D721Med (cell line): ENCODE measurements around the gene SAP25.
A peak's percentile ranks its signal among the peaks of the same experiment; 100 is the strongest.

Experiments used
- DNase-seq: peaks from one replicate; pipeline ENCODE4 v3.0.0; 2011; ENCODE audit warnings: low spot score; ENCODE audit not compliant: insufficient read length
- FAIRE-seq: peaks from 2 replicates; lab custom pipeline; 2011; peaks lifted over from hg19 to GRCh38; lab: Jason Lieb, UNC
- CTCF ChIP-seq: IDR thresholded peaks from 2 replicates; pipeline ENCODE4 v1.5.1; 2012; ENCODE audit warnings: mild to moderate bottlenecking, control low read depth; ENCODE audit not compliant: insufficient read depth; ENCODE audit errors: missing control alignments

SAP25 gene

GRCh38 chr7:100585511-100586265, 12.0 kb upstream of the SAP25 start, which contains the start of gene LRCH4:
Gene LRCH4 (minus strand): TSS chr7:100586129. CDS start chr7:100586100, 29 bp downstream.
- peak; percentile 97 for DNase-seq
- TF ChIP-seq CTCF: no peak
- FAIRE-seq: no peak

GRCh38 chr7:100584683-100585510, 11.2 kb upstream of the SAP25 start:
- TF ChIP-seq CTCF: no peak
- FAIRE-seq: no peak
- DNase-seq: peak; percentile 75

GRCh38 chr7:100584054-100584682, 10.5 kb upstream of the SAP25 start:
- FAIRE-seq (no peak), DNase-seq (no peak)
- TF ChIP-seq CTCF: no peak

- TF ChIP-seq CTCF: no peak
- FAIRE-seq (no peak), DNase-seq (no peak)
These were observed 9.7 kb upstream of the SAP25 start for GRCh38 chr7:100583132-100584053.

- FAIRE-seq (no peak), DNase-seq (no peak)
- no peak for TF ChIP-seq CTCF
These were observed 8.9 kb upstream of the SAP25 start for GRCh38 chr7:100582650-100583049.

- DNase-seq (no peak), FAIRE-seq (no peak)
- TF ChIP-seq CTCF: no peak
These were observed 8.4 kb upstream of the SAP25 start for GRCh38 chr7:100582041-100582579.
